OCI-LY1 (cell line): Measurements from ENCODE around the gene AKAP9.

Experiments used
- EZH2 ChIP-seq: fragments of 200-600 bp; sonication (generic), shearing (Covaris generic); IDR thresholded peaks from 2 replicates; pipeline ENCODE4 v1.8.0; 2017; ENCODE audit warnings: borderline replicate concordance, mixed run types, mild to moderate bottlenecking, antibody characterized with exemption, low read length, moderate library complexity, mixed read lengths
- TF ChIP-seq, protein P1 (sequence below): fragments of 200-600 bp; sonication (generic), shearing (Covaris generic); IDR thresholded peaks from 2 replicates; pipeline ENCODE4 v1.5.1; 2017; ENCODE audit warnings: mild to moderate bottlenecking, antibody characterized with exemption, low read length, moderate library complexity, mixed read lengths

DNA sequence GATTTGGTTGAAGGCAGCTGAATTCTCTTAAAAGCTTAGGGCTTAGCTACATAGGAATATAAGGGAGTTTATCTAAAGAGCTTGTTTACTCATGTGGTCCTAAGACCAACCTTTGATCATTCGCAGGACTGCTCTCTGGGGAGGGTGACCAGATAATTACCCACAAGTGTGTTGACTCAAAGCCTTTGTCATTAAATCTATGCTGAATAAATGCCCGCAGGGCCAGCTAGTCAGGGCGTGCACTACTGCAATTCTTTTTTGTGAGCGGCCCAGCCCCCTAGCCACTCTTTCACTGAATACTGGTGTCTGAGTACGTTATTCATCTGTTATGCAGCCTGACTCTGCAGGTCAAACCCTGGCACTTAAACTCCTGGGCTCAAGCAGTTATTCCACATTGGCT lies 69.6 kb downstream of the AKAP9 start:
- TF ChIP-seq, protein P1, sequence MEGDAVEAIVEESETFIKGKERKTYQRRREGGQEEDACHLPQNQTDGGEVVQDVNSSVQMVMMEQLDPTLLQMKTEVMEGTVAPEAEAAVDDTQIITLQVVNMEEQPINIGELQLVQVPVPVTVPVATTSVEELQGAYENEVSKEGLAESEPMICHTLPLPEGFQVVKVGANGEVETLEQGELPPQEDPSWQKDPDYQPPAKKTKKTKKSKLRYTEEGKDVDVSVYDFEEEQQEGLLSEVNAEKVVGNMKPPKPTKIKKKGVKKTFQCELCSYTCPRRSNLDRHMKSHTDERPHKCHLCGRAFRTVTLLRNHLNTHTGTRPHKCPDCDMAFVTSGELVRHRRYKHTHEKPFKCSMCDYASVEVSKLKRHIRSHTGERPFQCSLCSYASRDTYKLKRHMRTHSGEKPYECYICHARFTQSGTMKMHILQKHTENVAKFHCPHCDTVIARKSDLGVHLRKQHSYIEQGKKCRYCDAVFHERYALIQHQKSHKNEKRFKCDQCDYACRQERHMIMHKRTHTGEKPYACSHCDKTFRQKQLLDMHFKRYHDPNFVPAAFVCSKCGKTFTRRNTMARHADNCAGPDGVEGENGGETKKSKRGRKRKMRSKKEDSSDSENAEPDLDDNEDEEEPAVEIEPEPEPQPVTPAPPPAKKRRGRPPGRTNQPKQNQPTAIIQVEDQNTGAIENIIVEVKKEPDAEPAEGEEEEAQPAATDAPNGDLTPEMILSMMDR = no peak
- no peak for TF ChIP-seq EZH2
